ENCODE measurements around the gene P4HA1.

GRCh38 chr10:73113551-73113950, 16.9 kb upstream of the P4HA1 start:
- no peak for TF ChIP-seq POLR2A (IDR thresholded peaks at IDR 0.05; ENCODE audit: low read depth, low read length)
- TF ChIP-seq POLR2AphosphoS5 (IDR thresholded peaks at IDR 0.05; ENCODE audit: low read depth, low read length): no peak
- TF ChIP-seq TAF1 (IDR thresholded peaks at IDR 0.05; ENCODE audit: borderline replicate concordance, low read depth, low read length): no peak
